Loucy (cell line): ENCODE measurements around the gene COL27A1.

Source experiments
- H2AFZ ChIP-seq: fragments of 200-600 bp; sonication (generic); 2 replicates; pipeline ENCODE4 v1.6.0; 2016; ENCODE audit warnings: antibody characterized with exemption, mild to moderate bottlenecking, low read length, moderate library complexity
- H3F3A ChIP-seq: fragments of 200-600 bp; 2 replicates; pipeline ENCODE4 v1.6.0; 2016; ENCODE audit warnings: antibody characterized with exemption, low read depth, mild to moderate bottlenecking
- H3K27me3 ChIP-seq: fragments of 200-600 bp; sonication (generic); 2 replicates; pipeline ENCODE4 v1.6.1; 2014; ENCODE audit warnings: low read length, mild to moderate bottlenecking; ENCODE audit not compliant: insufficient read depth, poor library complexity, severe bottlenecking
- H3K36me3 ChIP-seq: fragments of 200-600 bp; sonication (generic); 2 replicates; pipeline ENCODE4 v1.6.1; 2016; ENCODE audit warnings: low read length; ENCODE audit not compliant: insufficient read depth
- H3K4me1 ChIP-seq: fragments of 200-600 bp; sonication (generic); 2 replicates; pipeline ENCODE4 v1.5.1; 2014; ENCODE audit warnings: low read length, mild to moderate bottlenecking; ENCODE audit not compliant: insufficient read depth, poor library complexity, severe bottlenecking
- H3K4me2 ChIP-seq: fragments of 200-600 bp; sonication (generic); 2 replicates; pipeline ENCODE4 v1.6.0; 2014; ENCODE audit warnings: antibody characterized with exemption, low read length, low read depth, mild to moderate bottlenecking; ENCODE audit not compliant: poor library complexity, severe bottlenecking
- H3K4me3 ChIP-seq: fragments of 200-600 bp; sonication (generic); 2 replicates; pipeline ENCODE4 v1.5.1; 2014; ENCODE audit warnings: low read length, mild to moderate bottlenecking, mixed read lengths; ENCODE audit not compliant: poor library complexity, severe bottlenecking
- H3K79me2 ChIP-seq: fragments of 200-600 bp; sonication (generic); 2 replicates; pipeline ENCODE4 v1.6.1; 2014; ENCODE audit warnings: low read length; ENCODE audit not compliant: insufficient read depth
- H3K9ac ChIP-seq: fragments of 200-600 bp; sonication (generic); 2 replicates; pipeline ENCODE4 v1.6.0; 2014; ENCODE audit warnings: mild to moderate bottlenecking, low read depth, low read length, moderate library complexity; ENCODE audit not compliant: poor library complexity, severe bottlenecking
- H3K9me2 ChIP-seq: fragments of 200-600 bp; sonication (generic); replicated peaks from 2 replicates; pipeline ENCODE4 v1.6.1; 2016; ENCODE audit warnings: low read depth, low read length, mixed read lengths
- H3K9me3 ChIP-seq: fragments of 200-600 bp; sonication (generic); 2 replicates; pipeline ENCODE4 v1.6.1; 2014; ENCODE audit warnings: mild to moderate bottlenecking, antibody characterized with exemption, low read length, low read depth; ENCODE audit not compliant: insufficient read depth
- H4K20me1 ChIP-seq: fragments of 200-600 bp; sonication (generic); 2 replicates; pipeline ENCODE4 v1.6.0; 2014; ENCODE audit warnings: antibody characterized with exemption, low read length, mild to moderate bottlenecking; ENCODE audit not compliant: insufficient read depth, poor library complexity, severe bottlenecking
- CTCF ChIP-seq: fragments of 200-600 bp; sonication (generic); conservative IDR thresholded peaks from 2 replicates; pipeline ENCODE4 v1.5.1; 2014; ENCODE audit warnings: mild to moderate bottlenecking, antibody characterized with exemption, low read length
- EZH2phosphoT487 ChIP-seq: fragments of 200-600 bp; IDR thresholded peaks from 2 replicates; pipeline ENCODE4 v1.6.1; 2018; ENCODE audit warnings: antibody characterized with exemption, mild to moderate bottlenecking, moderate library complexity, borderline replicate concordance

The COL27A1 gene

GRCh38 chr9:114220061-114220541 lies 64.8 kb downstream of the COL27A1 start:
- Histone ChIP-seq H3K4me3 (no peak overlapping the region), H3K4me1 (no peaks in the 10 kb centered on the region)

GRCh38 chr9:114221706-114222465 lies 66.5 kb downstream of the COL27A1 start:
- no peak overlapping the region for H3K4me3 ChIP-seq
- no peaks in the 10 kb centered on the region for H3K9me3 ChIP-seq
- no peaks in the 10 kb centered on the region for H3F3A ChIP-seq
- no peak overlapping the region for H2AFZ ChIP-seq
- no peaks in the 10 kb centered on the region for H3K79me2 ChIP-seq
- no peaks in the 10 kb centered on the region for H4K20me1 ChIP-seq
- TF ChIP-seq CTCF (no peak), EZH2phosphoT487 (no peak)
- no peaks in the 10 kb centered on the region for H3K27me3 ChIP-seq
- H3K9me2 ChIP-seq = no peaks in the 10 kb centered on the region
- no peak overlapping the region for H3K4me2 ChIP-seq
- H3K9ac ChIP-seq = no peak overlapping the region
- no peaks in the 10 kb centered on the region for H3K36me3 ChIP-seq
- H3K4me1 ChIP-seq = no peaks in the 10 kb centered on the region

More at GRCh38 chr9:114220061-114220541, 64.8 kb downstream of the COL27A1 start:
- no peaks in the 10 kb centered on the region for H4K20me1 ChIP-seq
- no peaks in the 10 kb centered on the region for H3K9me2 ChIP-seq
- H3K4me2 ChIP-seq = no peak overlapping the region
- H3K79me2 ChIP-seq = no peaks in the 10 kb centered on the region
- TF ChIP-seq EZH2phosphoT487 = no peak
- no peak for TF ChIP-seq CTCF
- no peaks in the 10 kb centered on the region for H3K9me3 ChIP-seq
- no peak overlapping the region for H2AFZ ChIP-seq
- H3K27me3 ChIP-seq = no peaks in the 10 kb centered on the region
- H3F3A ChIP-seq = no peaks in the 10 kb centered on the region
- H3K9ac ChIP-seq = no peak overlapping the region
- H3K36me3 ChIP-seq = no peaks in the 10 kb centered on the region

- H3K9me2 ChIP-seq = no peaks in the 10 kb centered on the region
- no peaks in the 10 kb centered on the region for H3K9me3 ChIP-seq
- no peak overlapping the region for H3K4me2 ChIP-seq
- no peaks in the 10 kb centered on the region for H4K20me1 ChIP-seq
- no peak for TF ChIP-seq EZH2phosphoT487
- no peak for TF ChIP-seq CTCF
- no peaks in the 10 kb centered on the region for H3K36me3 ChIP-seq
- H3K27me3 ChIP-seq = no peaks in the 10 kb centered on the region
- H3K79me2 ChIP-seq = no peaks in the 10 kb centered on the region
- no peak overlapping the region for H2AFZ ChIP-seq
- no peak overlapping the region for H3K9ac ChIP-seq
- H3K4me1 ChIP-seq = no peaks in the 10 kb centered on the region
- no peak overlapping the region for H3K4me3 ChIP-seq
- no peaks in the 10 kb centered on the region for H3F3A ChIP-seq
These were observed 68.4 kb downstream of the COL27A1 start for GRCh38 chr9:114223564-114224246.
